Measurements from ENCODE around the gene HDAC4.

GRCh38 chr2:239058766-239059165 is 342.1 kb downstream of the HDAC4 start:
- TF ChIP-seq CTCF (IDR thresholded peaks at IDR 0.05), result no peak
- TF ChIP-seq POLR2A (IDR thresholded peaks at IDR 0.05), result no peak
